SKM-1 treated with dmso at 0.1 percent for 144 hours (cell line): ENCODE measurements around the gene IL36G.
A peak's percentile ranks its signal among the peaks of the same experiment; 100 is the strongest.

Source experiments
- DNase-seq: peaks from one replicate; lab custom pipeline; 2025; ENCODE audit not compliant: unreplicated experiment; lab: John Stamatoyannopoulos, UW

IL36G gene

DNA sequence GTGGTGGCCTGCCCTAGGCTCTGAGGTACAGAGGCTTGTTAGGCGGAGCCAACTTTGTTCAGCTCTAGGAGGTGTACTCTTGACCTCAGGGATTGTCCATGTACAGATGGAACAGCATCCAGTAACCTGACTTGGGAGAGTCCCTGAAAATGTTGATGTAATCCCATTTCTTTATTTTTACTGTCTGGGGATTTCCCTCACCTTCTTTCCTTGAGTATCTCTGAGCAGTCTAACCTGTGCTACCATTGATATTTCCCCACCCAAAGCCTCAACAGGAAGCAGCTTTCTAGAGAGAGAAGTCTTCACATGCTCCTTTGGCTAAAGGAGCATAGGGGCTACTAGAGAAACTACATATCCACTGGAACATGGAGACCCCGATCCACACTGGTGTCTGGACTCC is 37.8 kb downstream of the IL36G start:
- DNase-seq = no peak

- DNase-seq = no peak
These were observed 40.7 kb downstream of the IL36G start for GRCh38 chr2:113018509-113018908.

- DNase-seq = no peak
These were observed 43.5 kb downstream of the IL36G start for GRCh38 chr2:113021312-113021711.

GRCh38 chr2:113024764-113025163 is 47.0 kb downstream of the IL36G start:
- no peak for DNase-seq

- peak; percentile 17 for DNase-seq
These were observed 47.9 kb downstream of the IL36G start for GRCh38 chr2:113025737-113026136.

DNA sequence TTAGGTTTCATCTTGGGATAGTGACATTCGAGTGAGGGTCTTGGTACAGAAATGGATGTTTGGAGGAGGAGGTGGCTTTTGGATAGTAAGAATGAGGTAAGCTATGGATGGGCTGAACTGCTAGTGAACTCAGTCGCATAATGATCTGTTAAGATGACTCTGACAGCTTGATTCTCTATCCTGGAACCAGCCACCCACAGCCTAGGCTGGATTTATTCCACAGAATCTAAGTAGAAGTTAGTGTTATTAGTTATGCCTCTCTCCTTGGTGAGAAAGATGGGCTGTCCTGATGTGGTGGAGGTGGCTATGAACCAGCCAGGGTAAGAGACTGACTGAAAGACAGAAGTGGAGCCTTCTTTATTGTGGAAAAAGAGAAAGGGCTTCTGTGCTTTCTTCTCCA is 49.9 kb downstream of the IL36G start:
- DNase-seq = no peak

DNA sequence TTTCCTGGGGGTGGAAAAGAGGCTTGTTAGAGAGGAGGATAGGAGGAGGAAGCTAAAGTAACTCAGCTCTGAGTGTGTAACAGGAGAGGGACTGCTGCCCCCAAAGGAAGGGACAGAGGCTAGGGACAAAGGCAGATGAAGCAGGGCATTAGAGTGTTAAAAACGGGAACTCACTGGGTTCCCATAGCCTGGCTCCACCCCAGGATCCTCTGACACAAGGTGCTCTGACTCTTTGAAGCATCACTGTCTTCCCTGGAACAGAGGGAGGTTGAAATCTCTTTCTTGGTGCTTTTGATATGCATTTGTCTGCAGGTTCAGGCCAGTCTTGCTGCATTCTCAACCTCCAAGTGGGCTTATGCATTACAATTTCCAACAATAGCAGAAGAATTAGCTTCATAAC is 50.3 kb downstream of the IL36G start:
- peak; percentile 7 for DNase-seq

GRCh38 chr2:113032737-113033136 is 54.9 kb downstream of the IL36G start:
- DNase-seq = no peak

DNA sequence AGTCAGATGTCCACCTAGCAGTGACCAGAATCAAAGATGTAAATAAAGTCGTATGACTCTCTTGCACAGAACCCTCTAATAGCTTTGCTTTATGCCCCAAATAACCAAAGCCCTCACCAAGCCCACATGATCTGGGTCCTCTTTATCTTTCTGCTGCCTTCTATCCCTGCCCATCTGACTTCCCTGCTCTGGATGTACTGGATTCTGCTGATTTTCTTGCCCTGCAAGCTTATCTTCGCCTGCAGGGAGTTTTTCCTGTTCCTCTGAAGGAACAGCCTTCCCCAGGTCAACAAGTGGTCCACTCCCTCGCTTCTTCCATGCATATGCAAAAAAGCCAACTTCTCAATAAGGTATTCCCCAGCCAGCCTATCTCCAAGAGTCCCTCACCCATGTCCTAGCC is 56.2 kb downstream of the IL36G start:
- DNase-seq = no peak
